HAP-1 (cell line): ENCODE measurements around the gene NAPSA.

Experiments
- DNase-seq, 2 experiments: peaks; one replicate each; pipeline ENCODE4 v3.0.0-alpha.2; 2016 to 2020; ENCODE audit warnings: low spot score in 2 of 2
- H3K27me3 ChIP-seq: fragments of 250-450 bp; sonication (Bioruptor Pico); 2 replicates; pipeline ENCODE4 v1.5.1; 2020; ENCODE audit warnings: low read depth, mild to moderate bottlenecking, moderate library complexity
- H3K36me3 ChIP-seq: fragments of 250-450 bp; sonication (Bioruptor Pico); replicated peaks from 2 replicates; pipeline ENCODE4 v1.5.1; 2020; ENCODE audit warnings: mild to moderate bottlenecking
- H3K4me1 ChIP-seq: fragments of 250-450 bp; sonication (Bioruptor Pico); 2 replicates; pipeline ENCODE4 v1.5.1; 2020; ENCODE audit warnings: mild to moderate bottlenecking
- H3K4me3 ChIP-seq: fragments of 250-450 bp; sonication (Bioruptor Pico); 2 replicates; pipeline ENCODE4 v1.5.1; 2020; ENCODE audit warnings: mild to moderate bottlenecking, moderate library complexity
- H3K9me3 ChIP-seq: fragments of 250-450 bp; sonication (Bioruptor Pico); 2 replicates; pipeline ENCODE4 v1.5.1; 2020; ENCODE audit warnings: mild to moderate bottlenecking, moderate library complexity
- in situ Hi-C: fragments of 300-500 bp; cut with MboI; formaldehyde crosslinking; loops from 3 replicates; pipeline ENCODE4 v1.14.3; 2020; ENCODE audit warnings: low sequenced_read_pairs, inconsistent platforms, mixed read lengths

NAPSA gene

GRCh38 chr19:50317115-50317514 is 48.3 kb downstream of the NAPSA start:
- H3K9me3 ChIP-seq: no peaks in the 10 kb centered on the region
- DNase-seq: no peak
- H3K4me3 ChIP-seq: no peak overlapping the region
- no peaks in the 10 kb centered on the region for H3K36me3 ChIP-seq
- in situ Hi-C loops: no loop called here
- peaks cover 39% of the 10 kb centered on the region for H3K27me3 ChIP-seq
- no peaks in the 10 kb centered on the region for H3K4me1 ChIP-seq

- Histone ChIP-seq H3K9me3 (no peaks in the 10 kb centered on the region), H3K27me3 (peaks cover 46% of the 10 kb centered on the region), H3K36me3 (no peaks in the 10 kb centered on the region), H3K4me1 (no peaks in the 10 kb centered on the region), H3K4me3 (peak overlapping the region; percentile 11; the same call in 1 of the 2 replicates)
- DNase-seq: no peak
- in situ Hi-C loops: no loop called here
These were observed 49.5 kb downstream of the NAPSA start for GRCh38 chr19:50315773-50316448.

- Histone ChIP-seq H3K4me3 (no peak overlapping the region), H3K27me3 (peaks cover 55% of the 10 kb centered on the region), H3K9me3 (no peaks in the 10 kb centered on the region), H3K36me3 (no peaks in the 10 kb centered on the region), H3K4me1 (no peaks in the 10 kb centered on the region)
- in situ Hi-C loops: no loop called here
- DNase-seq: no peak
These were observed 50.4 kb downstream of the NAPSA start for GRCh38 chr19:50314724-50315708.

- Histone ChIP-seq H3K9me3 (no peaks in the 10 kb centered on the region), H3K27me3 (peaks cover 55% of the 10 kb centered on the region), H3K36me3 (no peaks in the 10 kb centered on the region), H3K4me3 (no peak overlapping the region), H3K4me1 (no peaks in the 10 kb centered on the region)
- DNase-seq: no peak
- in situ Hi-C loops: no loop called here
These were observed 51.5 kb downstream of the NAPSA start for GRCh38 chr19:50313812-50314536.

GRCh38 chr19:50312967-50313811 is 52.2 kb downstream of the NAPSA start:
- H3K27me3 ChIP-seq: peaks cover 57% of the 10 kb centered on the region
- no peaks in the 10 kb centered on the region for H3K36me3 ChIP-seq
- no peaks in the 10 kb centered on the region for H3K4me1 ChIP-seq
- in situ Hi-C loops: no loop called here
- H3K4me3 ChIP-seq: no peak overlapping the region
- H3K9me3 ChIP-seq: no peaks in the 10 kb centered on the region
- DNase-seq: no peak

GRCh38 chr19:50311723-50312635 is 53.5 kb downstream of the NAPSA start:
- in situ Hi-C loops: no loop called here
- H3K4me1 ChIP-seq: no peaks in the 10 kb centered on the region
- H3K4me3 ChIP-seq: no peak overlapping the region
- H3K27me3 ChIP-seq: peaks cover 57% of the 10 kb centered on the region
- H3K9me3 ChIP-seq: no peaks in the 10 kb centered on the region
- no peak for DNase-seq
- no peaks in the 10 kb centered on the region for H3K36me3 ChIP-seq

GRCh38 chr19:50310759-50311465 is 54.5 kb downstream of the NAPSA start:
- in situ Hi-C loops: no loop called here
- Histone ChIP-seq H3K4me1 (no peaks in the 10 kb centered on the region), H3K9me3 (no peaks in the 10 kb centered on the region), H3K36me3 (no peaks in the 10 kb centered on the region), H3K4me3 (no peak overlapping the region), H3K27me3 (peaks cover 50% of the 10 kb centered on the region)
- DNase-seq: no peak

GRCh38 chr19:50309396-50310125 is 55.9 kb downstream of the NAPSA start:
- DNase-seq: no peak
- peaks cover 39% of the 10 kb centered on the region for H3K27me3 ChIP-seq
- in situ Hi-C loops: no loop called here
- H3K9me3 ChIP-seq: no peaks in the 10 kb centered on the region
- H3K4me1 ChIP-seq: no peaks in the 10 kb centered on the region
- no peak overlapping the region for H3K4me3 ChIP-seq
- no peaks in the 10 kb centered on the region for H3K36me3 ChIP-seq

GRCh38 chr19:50308991-50309390 is 56.4 kb downstream of the NAPSA start:
- H3K27me3 ChIP-seq: peaks cover 35% of the 10 kb centered on the region

More at GRCh38 chr19:50308991-50309390, 56.4 kb downstream of the NAPSA start:
- H3K4me1 ChIP-seq: no peaks in the 10 kb centered on the region
- no peak overlapping the region for H3K4me3 ChIP-seq
- in situ Hi-C loops: no loop called here
- H3K9me3 ChIP-seq: no peaks in the 10 kb centered on the region
- H3K36me3 ChIP-seq: no peaks in the 10 kb centered on the region
- no peak for DNase-seq
